HG02870 (cell line): ENCODE data around the gene RBM20.

ENCODE experiments used
- ATAC-seq: cut with Tn5 transposase; IDR thresholded peaks from one replicate; pipeline ENCODE4 v1.9.1; 2021; ENCODE audit warnings: mild to moderate bottlenecking, moderate library complexity; ENCODE audit not compliant: unreplicated experiment

RBM20 gene

DNA sequence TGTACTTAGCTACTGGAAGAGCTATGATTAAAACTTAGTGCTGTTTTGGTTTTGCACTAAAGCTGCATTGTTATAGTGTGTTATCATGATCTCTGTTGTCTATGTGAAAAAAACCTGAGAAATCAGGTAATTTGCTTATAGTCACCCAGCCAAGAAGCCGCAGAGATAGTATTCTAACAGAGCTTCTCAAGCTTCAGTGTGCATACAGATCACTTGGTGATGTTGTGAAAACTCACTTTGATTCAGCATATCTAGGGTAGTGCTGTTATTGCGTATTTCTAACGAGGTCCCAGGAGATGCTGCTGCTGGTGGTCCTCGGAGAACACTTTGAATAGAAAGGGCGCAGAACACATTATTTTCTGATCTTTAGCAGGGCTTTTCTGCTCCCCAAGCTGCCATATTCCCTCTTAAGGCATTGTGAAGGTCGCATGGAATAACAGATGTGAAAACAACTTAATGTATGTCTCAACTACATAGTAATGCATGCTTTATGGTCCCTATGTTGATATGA, 159.2 kb downstream of the RBM20 start:
- peak; percentile 87 for ATAC-seq

DNA sequence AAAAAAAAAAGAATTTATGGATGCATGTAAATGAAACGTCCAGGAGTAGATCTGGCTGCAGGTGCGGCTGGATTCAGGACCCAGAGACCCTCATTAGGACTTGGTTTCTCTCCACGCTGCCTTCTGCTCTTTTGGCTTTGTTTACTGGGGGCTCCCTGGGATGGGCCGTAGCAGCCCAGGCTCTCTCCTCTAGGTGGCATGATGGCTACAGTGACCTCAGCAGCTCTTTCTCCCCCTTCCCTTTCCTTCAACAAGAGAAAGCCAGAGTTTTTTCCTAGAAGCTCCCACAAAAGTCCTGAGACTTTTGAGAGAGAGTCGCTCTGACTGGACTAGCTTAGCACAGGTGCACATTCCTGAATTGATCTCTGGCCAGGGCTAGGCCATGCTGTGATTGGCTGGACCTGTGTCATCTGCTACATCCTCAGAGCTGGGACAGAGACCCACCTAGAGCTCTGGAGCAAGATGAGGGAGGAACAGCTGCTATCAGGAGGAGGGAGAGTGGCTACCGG, 159.7 kb downstream of the RBM20 start:
- ATAC-seq = peak; percentile 35

GRCh38 chr10:110804376-110804775, 160.2 kb downstream of the RBM20 start:
- ATAC-seq = no peak

- no peak for ATAC-seq
Measured at GRCh38 chr10:110805292-110805691, 161.2 kb downstream of the RBM20 start.

- ATAC-seq = no peak
Measured at GRCh38 chr10:110806335-110806734, 162.2 kb downstream of the RBM20 start.

DNA sequence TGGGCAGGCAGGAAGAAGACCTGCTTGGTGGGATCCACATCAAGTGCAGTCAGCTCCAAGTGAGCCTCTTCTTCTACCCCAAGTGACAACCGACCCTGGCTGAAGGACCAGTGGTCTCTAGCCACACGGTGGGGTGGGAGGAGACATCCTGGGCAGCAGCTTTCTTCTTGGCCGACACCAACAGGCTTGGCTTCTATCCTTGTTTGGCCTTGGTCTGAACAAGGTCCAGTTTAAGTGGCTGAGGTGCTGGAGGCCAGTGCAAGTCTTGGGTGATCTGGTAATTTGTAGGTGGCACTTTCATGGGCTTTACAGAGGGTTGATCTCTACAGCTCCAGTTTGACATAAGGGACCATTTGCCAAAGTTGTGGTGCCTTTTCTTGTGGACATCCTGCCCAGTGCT, 164.0 kb downstream of the RBM20 start:
- ATAC-seq = no peak

GRCh38 chr10:110808615-110809014, 164.5 kb downstream of the RBM20 start:
- ATAC-seq = no peak

GRCh38 chr10:110810625-110811024, 166.5 kb downstream of the RBM20 start:
- ATAC-seq = no peak

DNA sequence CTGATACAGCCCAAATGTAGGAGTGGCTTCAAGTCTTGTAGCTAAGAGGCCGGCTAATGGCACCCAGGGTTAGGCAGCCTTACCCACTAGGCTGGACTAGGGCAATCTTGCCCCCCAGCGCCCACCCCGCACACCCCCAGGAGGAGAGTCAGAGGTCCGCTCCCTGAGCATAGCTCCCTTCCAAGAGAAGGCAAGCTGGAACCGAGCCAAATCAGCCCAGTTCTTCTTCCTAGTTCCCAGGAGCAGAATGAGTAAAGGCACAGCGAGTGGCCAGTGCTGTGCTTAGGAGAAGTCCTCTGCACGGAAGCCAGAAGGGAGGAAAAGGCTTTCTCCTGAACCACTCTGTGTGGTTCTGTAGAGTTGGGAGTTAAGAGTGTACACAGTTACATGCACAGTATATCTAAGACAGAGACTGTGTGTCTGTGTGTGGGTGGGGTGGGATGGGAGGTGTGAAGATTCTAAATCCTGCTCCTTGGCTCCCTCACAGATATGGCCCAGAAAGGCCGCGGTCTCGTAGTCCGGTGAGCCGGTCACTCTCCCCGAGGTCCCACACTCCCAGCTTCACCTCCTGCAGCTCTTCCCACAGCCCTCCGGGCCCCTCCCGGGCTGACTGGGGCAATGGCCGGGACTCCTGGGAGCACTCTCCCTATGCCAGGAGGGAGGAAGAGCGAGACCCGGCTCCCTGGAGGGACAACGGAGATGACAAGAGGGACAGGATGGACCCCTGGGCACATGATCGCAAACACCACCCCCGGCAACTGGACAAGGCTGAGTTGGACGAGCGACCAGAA, 167.8 kb downstream of the RBM20 start:
- ATAC-seq = no peak

- no peak for ATAC-seq
Measured at GRCh38 chr10:110812583-110812982, 168.4 kb downstream of the RBM20 start.

GRCh38 chr10:110813743-110814472, 169.8 kb downstream of the RBM20 start:
- no peak for ATAC-seq

- ATAC-seq = peak; percentile 79
Measured at GRCh38 chr10:110815354-110816004, 171.3 kb downstream of the RBM20 start.

DNA sequence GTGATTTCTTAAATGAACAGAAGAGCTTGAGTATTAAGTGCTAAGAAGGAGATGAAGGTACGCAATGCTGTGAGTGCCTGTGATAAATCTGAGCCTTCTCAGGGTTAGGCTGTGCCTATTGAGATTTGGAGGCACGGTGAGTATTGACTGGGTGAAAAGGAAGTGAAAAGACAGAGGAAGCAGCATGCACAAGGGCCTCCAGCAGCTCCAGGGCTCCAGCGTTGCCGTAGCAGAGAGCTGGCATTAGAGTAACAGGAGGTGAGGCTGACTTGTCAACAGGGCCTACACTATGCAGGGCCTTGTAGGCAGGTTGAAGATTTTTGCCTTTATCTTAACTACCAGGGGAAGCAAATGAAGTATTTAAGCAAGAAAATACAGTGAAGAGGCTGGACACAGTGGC, 173.5 kb downstream of the RBM20 start:
- no peak for ATAC-seq

- ATAC-seq = no peak
Measured at GRCh38 chr10:110818311-110819256, 174.4 kb downstream of the RBM20 start.

DNA sequence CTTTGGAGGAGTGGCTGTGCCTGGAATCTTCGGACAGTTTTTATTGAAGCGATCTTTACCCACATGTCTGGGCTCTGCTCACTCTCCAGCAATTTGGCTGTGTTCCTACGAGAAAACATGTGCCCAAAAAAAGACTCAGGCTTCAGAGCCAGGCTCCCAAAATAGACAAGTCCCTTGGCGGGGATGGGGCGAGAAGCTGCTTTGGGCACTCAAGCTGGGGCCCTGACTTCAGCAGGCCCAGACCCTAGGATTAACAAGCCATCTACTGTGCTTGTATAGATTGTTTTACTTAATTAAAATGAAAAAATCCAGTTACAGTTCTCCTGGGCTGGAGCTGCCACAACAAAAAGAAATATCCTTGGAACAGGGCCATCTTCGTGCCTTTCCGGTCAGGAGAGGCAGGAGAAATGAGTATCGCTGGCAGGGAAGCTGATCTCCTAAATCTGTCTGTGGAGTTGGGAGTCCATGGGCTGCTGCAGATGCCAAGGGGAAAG, 176.2 kb downstream of the RBM20 start:
- no peak for ATAC-seq

DNA sequence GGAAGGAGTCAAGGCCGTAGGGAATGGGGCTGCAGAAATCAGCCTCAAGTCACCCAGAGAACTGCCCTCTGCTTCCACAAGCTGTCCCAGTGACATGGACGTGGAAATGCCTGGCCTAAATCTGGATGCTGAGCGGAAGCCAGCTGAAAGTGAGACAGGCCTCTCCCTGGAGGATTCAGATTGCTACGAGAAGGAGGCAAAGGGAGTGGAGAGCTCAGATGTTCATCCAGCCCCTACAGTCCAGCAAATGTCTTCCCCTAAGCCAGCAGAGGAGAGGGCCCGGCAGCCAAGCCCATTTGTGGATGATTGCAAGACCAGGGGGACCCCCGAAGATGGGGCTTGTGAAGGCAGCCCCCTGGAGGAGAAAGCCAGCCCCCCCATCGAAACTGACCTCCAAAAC, 177.4 kb downstream of the RBM20 start:
- ATAC-seq = no peak

DNA sequence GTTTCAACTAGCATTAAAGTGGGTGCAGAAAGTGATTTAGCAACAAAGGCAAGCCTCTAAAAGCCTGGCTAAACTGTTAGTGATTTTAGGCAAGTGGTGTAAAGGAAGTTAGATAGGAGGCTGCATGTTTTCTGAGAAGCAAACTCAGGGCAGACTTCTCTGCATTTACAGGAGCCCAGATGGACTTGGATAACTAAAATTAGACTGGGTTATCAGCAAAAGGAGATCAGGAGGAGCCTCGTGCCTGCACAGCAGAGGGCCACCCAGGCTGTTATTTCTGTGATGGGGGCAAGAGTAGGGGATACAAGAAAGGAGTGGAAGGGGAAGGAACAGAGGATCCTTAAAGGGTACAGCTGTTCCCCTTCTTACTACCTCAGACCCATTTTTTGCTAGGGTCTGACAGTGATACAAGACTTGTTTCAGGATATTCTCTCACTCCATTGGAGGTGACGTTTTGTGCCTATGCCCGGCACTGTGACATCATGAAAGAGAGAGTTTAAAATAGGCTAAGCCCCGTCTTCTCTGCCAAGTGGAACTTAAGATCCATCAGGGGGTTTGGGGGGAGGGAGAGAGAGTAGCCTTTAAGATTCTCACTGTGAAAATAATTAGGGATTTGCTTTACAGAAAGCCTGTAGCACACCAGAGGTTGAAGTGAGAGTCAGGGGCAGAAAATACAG, 178.0 kb downstream of the RBM20 start:
- no peak for ATAC-seq

GRCh38 chr10:110822712-110823311, 178.7 kb downstream of the RBM20 start:
- no peak for ATAC-seq

DNA sequence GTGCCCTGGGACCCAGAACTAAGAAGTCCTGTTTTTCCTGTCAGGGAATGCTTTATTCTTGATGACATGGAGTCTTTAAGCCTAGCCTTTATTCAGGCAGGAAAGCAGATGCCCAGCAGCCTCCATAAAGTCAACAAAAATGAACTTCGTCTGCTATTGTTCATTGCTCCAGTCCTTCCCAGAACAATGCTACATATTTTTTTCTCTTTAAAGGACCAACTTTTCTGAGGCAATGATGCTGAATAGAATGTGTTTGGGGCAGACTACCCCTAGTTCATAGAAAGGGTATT, 180.0 kb downstream of the RBM20 start:
- no peak for ATAC-seq
